Measurements from ENCODE around the gene KRTAP10-8.

KRTAP10-8 gene

DNA sequence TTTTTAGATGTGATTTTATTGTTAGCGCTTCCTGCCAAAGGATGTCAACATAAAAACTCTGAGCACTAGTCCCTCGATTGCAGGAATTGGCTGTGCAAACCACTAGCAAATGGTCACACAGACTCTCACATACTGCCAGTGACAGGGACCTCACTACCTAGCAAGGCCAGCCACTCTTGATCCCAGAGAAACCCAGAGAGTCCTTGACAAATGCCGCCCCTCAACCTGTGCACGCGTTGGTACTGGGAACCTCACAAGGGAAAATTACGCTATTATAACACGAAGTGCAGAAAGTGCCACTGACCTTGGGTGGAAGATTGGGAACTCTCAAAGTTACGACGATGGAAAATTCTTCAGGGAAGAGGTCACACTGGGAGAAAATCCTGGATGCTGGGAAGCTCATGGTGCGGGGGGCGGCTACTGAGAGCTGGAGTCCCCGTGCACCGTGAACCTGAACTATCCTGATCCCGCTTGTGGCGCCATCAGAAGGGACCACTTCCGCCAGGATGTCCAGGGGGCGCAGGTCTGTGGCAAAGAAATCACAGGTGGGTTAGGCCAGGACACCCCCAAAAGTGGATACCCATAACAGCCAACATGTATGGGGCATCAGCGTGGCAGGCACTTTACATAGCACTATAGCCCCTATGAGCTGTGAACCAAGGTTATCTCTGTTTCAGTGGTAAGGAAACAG is 44.3 kb upstream of the KRTAP10-8 start:
- Histone ChIP-seq H3K36me3 (ENCODE audit: control insufficient read depth in 2 of 2, insufficient read depth in 1 of 2, low read length in 2 of 2) (no peaks in the 10 kb centered on the region), H3K4me3 (ENCODE audit: low read depth, low read length) (no peak overlapping the region), H3K4me1 (ENCODE audit: control insufficient read depth, insufficient read depth, low read length) (no peaks in the 10 kb centered on the region), H3K27ac (ENCODE audit: extremely low read depth, low read depth, low read length) (no peak overlapping the region), H3K9me3 (ENCODE audit: control insufficient read depth, insufficient read depth, low read depth, low read length) (no peaks in the 10 kb centered on the region)
- POLR2A ChIA-PET: no interaction called here
- CTCF ChIA-PET: interaction anchor here (0.6 kb wide), 1 partner anchor 58 kb away, joined by 4 read pairs; no protein-coding TSS in a partner anchor
- no peak for TF ChIP-seq ZNF596 (tag by site-specific recombination; IDR thresholded peaks at IDR 0.05)
- TF ChIP-seq YY2 (tag by site-specific recombination; IDR thresholded peaks at IDR 0.05): no peak
- no peak for TF ChIP-seq INSM2 (tag by site-specific recombination; IDR thresholded peaks at IDR 0.05)
- TF ChIP-seq OSR2 (tag by site-specific recombination; IDR thresholded peaks at IDR 0.05): no peak
- TF ChIP-seq ZNF76 (tag by site-specific recombination; IDR thresholded peaks at IDR 0.05; ENCODE audit: borderline replicate concordance, low read depth): no peak
- TF ChIP-seq EGR2 (tag by site-specific recombination; IDR thresholded peaks at IDR 0.05; ENCODE audit: low read depth): no peak
- TF ChIP-seq KLF16 (tag by site-specific recombination; IDR thresholded peaks at IDR 0.05): no peak
- TF ChIP-seq SP2 (tag by site-specific recombination; IDR thresholded peaks at IDR 0.05): no peak
- TF ChIP-seq GFI1B (tag by site-specific recombination; IDR thresholded peaks at IDR 0.05): no peak
- no peak for TF ChIP-seq ZNF23 (tag by site-specific recombination; IDR thresholded peaks at IDR 0.05; ENCODE audit: borderline replicate concordance)
- TF ChIP-seq, protein P1, sequence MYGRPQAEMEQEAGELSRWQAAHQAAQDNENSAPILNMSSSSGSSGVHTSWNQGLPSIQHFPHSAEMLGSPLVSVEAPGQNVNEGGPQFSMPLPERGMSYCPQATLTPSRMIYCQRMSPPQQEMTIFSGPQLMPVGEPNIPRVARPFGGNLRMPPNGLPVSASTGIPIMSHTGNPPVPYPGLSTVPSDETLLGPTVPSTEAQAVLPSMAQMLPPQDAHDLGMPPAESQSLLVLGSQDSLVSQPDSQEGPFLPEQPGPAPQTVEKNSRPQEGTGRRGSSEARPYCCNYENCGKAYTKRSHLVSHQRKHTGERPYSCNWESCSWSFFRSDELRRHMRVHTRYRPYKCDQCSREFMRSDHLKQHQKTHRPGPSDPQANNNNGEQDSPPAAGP (tag by site-specific recombination; IDR thresholded peaks at IDR 0.05): no peak
- no peak for TF ChIP-seq GLIS1 (tag by site-specific recombination; IDR thresholded peaks at IDR 0.05)
- TF ChIP-seq SCRT1 (tag by site-specific recombination; IDR thresholded peaks at IDR 0.05; ENCODE audit: borderline replicate concordance): no peak
- no peak for TF ChIP-seq ZNF132 (tag by site-specific recombination; IDR thresholded peaks at IDR 0.05; ENCODE audit: borderline replicate concordance)
- no peak for TF ChIP-seq ZNF785 (tag by site-specific recombination; IDR thresholded peaks at IDR 0.05)
- no peak for TF ChIP-seq GLIS2 (tag by site-specific recombination; IDR thresholded peaks at IDR 0.05)
- no peak for TF ChIP-seq ZNF280D (tag by site-specific recombination; IDR thresholded peaks at IDR 0.05)

DNA sequence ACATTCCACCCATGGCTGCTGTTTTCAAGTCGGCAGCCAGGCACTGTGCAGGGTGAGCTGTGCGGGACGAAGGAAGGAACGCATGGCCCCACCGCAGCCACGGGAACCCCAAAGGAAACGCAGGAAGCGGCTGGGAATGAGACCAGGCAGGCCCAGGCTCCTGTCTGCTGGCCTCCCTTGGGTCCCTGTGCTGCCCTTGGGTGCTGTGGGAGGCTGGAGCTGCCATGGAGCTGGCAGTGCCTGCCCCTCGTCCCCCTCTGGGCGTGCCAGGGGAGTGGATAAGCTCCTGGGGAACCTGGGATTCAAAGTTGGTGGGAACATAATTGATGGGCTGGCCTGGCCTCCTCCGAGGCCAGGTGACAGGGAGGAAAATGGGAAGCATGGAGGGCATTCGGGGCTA is 43.6 kb upstream of the KRTAP10-8 start:
- POLR2A ChIA-PET: no interaction called here
- H3K27ac ChIP-seq (ENCODE audit: extremely low read depth, low read depth, low read length): no peak overlapping the region
- no peaks in the 10 kb centered on the region for H3K36me3 ChIP-seq (ENCODE audit: control insufficient read depth in 2 of 2, insufficient read depth in 1 of 2, low read length in 2 of 2)
- H3K4me1 ChIP-seq (ENCODE audit: control insufficient read depth, insufficient read depth, low read length): no peaks in the 10 kb centered on the region
- H3K9me3 ChIP-seq (ENCODE audit: control insufficient read depth, insufficient read depth, low read depth, low read length): no peaks in the 10 kb centered on the region
- no peak overlapping the region for H3K4me3 ChIP-seq (ENCODE audit: low read depth, low read length)
- CTCF ChIA-PET: interaction anchor here (0.6 kb wide), 1 partner anchor 58 kb away, joined by 4 read pairs; no protein-coding TSS in a partner anchor
- TF ChIP-seq MEIS1 (CRISPR knock-in tag; IDR thresholded peaks at IDR 0.05; ENCODE audit: borderline replicate concordance) (no peak), SP3 (tag by site-specific recombination; IDR thresholded peaks at IDR 0.05) (no peak), ZSCAN23 (tag by site-specific recombination; IDR thresholded peaks at IDR 0.05) (no peak), ZNF76 (tag by site-specific recombination; IDR thresholded peaks at IDR 0.05; ENCODE audit: borderline replicate concordance, low read depth) (no peak), CTCF (tag by site-specific recombination; IDR thresholded peaks at IDR 0.05) (no peak), ZNF621 (tag by site-specific recombination; IDR thresholded peaks at IDR 0.05) (no peak), ZSCAN18 (tag by site-specific recombination; IDR thresholded peaks at IDR 0.05) (no peak), SALL2 (tag by site-specific recombination; IDR thresholded peaks at IDR 0.05; ENCODE audit: borderline replicate concordance) (no peak), ZNF214 (tag by site-specific recombination; IDR thresholded peaks at IDR 0.05; ENCODE audit: borderline replicate concordance) (no peak), ZNF121 (tag by site-specific recombination; IDR thresholded peaks at IDR 0.05) (no peak)

All from HEK293 (cell line).